Caco-2 (cell line): Measurements from ENCODE around the gene OR2AG2. TPM values are rescaled to one million over a fixed set of nuclear protein-coding genes. Genes with fewer than 3 reads are reported as not detected.

Source experiments
- BruUV-seq: library from RNA; stranded (reverse); fragments of 400-500 nt; replicated peaks from 2 replicates; lab custom pipeline; 2021; lab: Mats Ljungman, UMichigan
- CTCF ChIA-PET: fragments of 300-600 bp; sonication (Branson Sonifier 250); formaldehyde crosslinking; loops from one replicate; lab custom pipeline; 2022; ENCODE audit warnings: antibody characterized with exemption; lab: Charles Lee
- POLR2A ChIA-PET: fragments of 300-600 bp; sonication (Branson Sonifier 250); formaldehyde crosslinking; loops from one replicate; lab custom pipeline; 2022; ENCODE audit warnings: antibody characterized with exemption; lab: Charles Lee
- DNase-seq, 2 experiments: peaks; one replicate each; pipeline versions ENCODE4 v3.0.0 to v3.0.0-alpha.2; 2020 to 2022
- H3K27me3 ChIP-seq: replicated peaks from 2 replicates; pipeline ENCODE4 v1.6.0; 2011; ENCODE audit warnings: low read length; ENCODE audit not compliant: control insufficient read depth, insufficient read depth
- H3K36me3 ChIP-seq: 2 replicates; pipeline ENCODE4 v1.5.1; 2011; ENCODE audit warnings: low read length; ENCODE audit not compliant: control insufficient read depth, insufficient read depth
- H3K4me1 ChIP-seq: fragments of 250-450 bp; sonication (Bioruptor Pico); 2 replicates; pipeline ENCODE4 v1.5.1; 2020; ENCODE audit warnings: mild to moderate bottlenecking
- H3K4me3 ChIP-seq: 2 replicates; pipeline ENCODE4 v1.5.1; 2011; ENCODE audit warnings: low read depth, mild to moderate bottlenecking, control low read depth, low read length
- H3K9me3 ChIP-seq: fragments of 250-450 bp; sonication (Bioruptor Pico); 2 replicates; pipeline ENCODE4 v1.5.1; 2020; ENCODE audit warnings: mild to moderate bottlenecking, moderate library complexity
- H3K27ac Mint-ChIP-seq: one replicate; pipeline ENCODE4 v1.8.0; 2022; ENCODE audit warnings: mixed read lengths; ENCODE audit not compliant: unreplicated experiment
- H3K27me3 Mint-ChIP-seq: one replicate; pipeline ENCODE4 v1.8.0; 2022; ENCODE audit warnings: mixed read lengths; ENCODE audit not compliant: insufficient read depth, unreplicated experiment
- H3K36me3 Mint-ChIP-seq: one replicate; pipeline ENCODE4 v1.8.0; 2022; ENCODE audit warnings: mild to moderate bottlenecking, mixed read lengths; ENCODE audit not compliant: insufficient read depth, unreplicated experiment
- H3K4me1 Mint-ChIP-seq: one replicate; pipeline ENCODE4 v1.8.0; 2022; ENCODE audit warnings: low read depth, mixed read lengths; ENCODE audit not compliant: unreplicated experiment
- H3K4me3 Mint-ChIP-seq: one replicate; pipeline ENCODE4 v1.8.0; 2022; ENCODE audit warnings: mild to moderate bottlenecking, moderate library complexity, mixed read lengths; ENCODE audit not compliant: unreplicated experiment
- H3K9me3 Mint-ChIP-seq: one replicate; pipeline ENCODE4 v1.8.0; 2022; ENCODE audit warnings: mixed read lengths; ENCODE audit not compliant: unreplicated experiment
- CTCF ChIP-seq, 2 experiments: fragments of 200-600 bp in 1 of 2; IDR thresholded peaks; 1 replicate in 1 of 2; 2 replicates in 1 of 2; pipeline versions ENCODE4 v1.5.1 to v1.8.0; 2011 to 2022; ENCODE audit warnings: antibody characterized with exemption in 1 of 2, control low read depth in 1 of 2, inconsistent platforms in 1 of 2, low read depth in 1 of 2, low read length in 1 of 2, mild to moderate bottlenecking in 1 of 2, moderate library complexity in 1 of 2; ENCODE audit not compliant: insufficient read depth in 1 of 2, severe bottlenecking in 1 of 2, unreplicated experiment in 1 of 2
- intact Hi-C: fragments of 100-400 bp; cut with micrococcal nuclease; formaldehyde crosslinking; loops from one replicate; pipeline ENCODE4 v1.10.0; 2022; ENCODE audit not compliant: unreplicated experiment
- total RNA-seq: library from RNA; stranded (reverse); gene quantifications from 2 replicates; pipeline ENCODE4 v1.2.3, GENCODE V29; 2022

OR2AG2 gene
- total RNA-seq, 1 experiment from 2014 or later, result not detected

DNA sequence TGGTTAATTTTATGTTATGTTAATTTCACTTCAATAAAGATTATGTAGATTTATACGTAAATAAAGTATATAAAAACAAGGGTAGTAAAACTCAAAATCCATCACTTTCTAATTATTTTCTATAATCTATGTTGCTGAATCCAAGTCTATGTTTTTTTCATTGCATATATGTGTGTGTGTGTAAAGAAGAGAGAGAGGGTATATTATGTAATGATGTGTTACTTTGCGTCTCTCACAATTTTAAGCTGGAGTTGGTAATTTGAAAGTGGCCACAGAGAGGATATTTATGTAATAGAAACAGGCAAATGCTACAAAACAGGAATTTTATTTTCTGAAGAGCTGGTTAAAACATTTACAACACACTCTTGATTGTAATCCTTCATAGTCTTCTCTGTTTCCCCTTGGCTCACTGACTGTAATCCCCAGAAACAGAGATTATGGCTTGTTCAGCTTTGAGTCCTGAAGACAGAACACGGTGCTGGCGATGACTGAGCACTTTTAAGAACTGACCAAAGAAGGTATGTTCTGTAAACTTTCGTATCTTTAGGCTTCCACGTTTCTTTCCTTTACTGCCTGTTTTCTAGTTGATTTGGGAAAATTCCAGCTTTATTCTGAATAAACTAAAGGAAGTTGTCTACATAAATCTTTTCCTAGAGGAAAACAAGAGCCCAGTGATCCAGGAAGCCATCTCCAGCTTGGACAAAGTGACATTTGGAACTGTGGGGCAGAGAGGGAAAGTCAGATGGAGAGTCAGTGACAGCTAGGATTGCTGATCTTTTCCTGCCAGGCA lies 43.6 kb downstream of the OR2AG2 start:
- no peak for TF ChIP-seq CTCF (IDR thresholded peaks at IDR 0.05; ENCODE audit: insufficient read depth in 1 of 2, low read depth in 1 of 2, low read length in 1 of 2, severe bottlenecking in 1 of 2, unreplicated experiment in 1 of 2)
- Histone ChIP-seq H3K27me3 (no peaks in the 10 kb centered on the region), H3K9me3 (no peaks in the 10 kb centered on the region; the same call in 1 of the 2 replicates), H3K4me3 (no peak overlapping the region), H3K4me1 (no peaks in the 10 kb centered on the region), H3K36me3 (no peaks in the 10 kb centered on the region)
- ChIA-PET CTCF (interaction anchor here (1.1 kb wide), 1 partner anchor 10 kb away, joined by 3 read pairs; no protein-coding TSS in a partner anchor), POLR2A (no interaction called here)
- H3K27me3 Mint-ChIP-seq, result peaks cover 22% of the 10 kb centered on the region
- H3K4me3 Mint-ChIP-seq, result no peak overlapping the region
- no peak for DNase-seq
- no peak overlapping the region for H3K27ac Mint-ChIP-seq
- H3K36me3 Mint-ChIP-seq, result no peaks in the 10 kb centered on the region
- no peaks in the 10 kb centered on the region for H3K4me1 Mint-ChIP-seq
- BruUV-seq, result no TSS peak
- H3K9me3 Mint-ChIP-seq, result no peaks in the 10 kb centered on the region
- intact Hi-C loops, result no loop called here

DNA sequence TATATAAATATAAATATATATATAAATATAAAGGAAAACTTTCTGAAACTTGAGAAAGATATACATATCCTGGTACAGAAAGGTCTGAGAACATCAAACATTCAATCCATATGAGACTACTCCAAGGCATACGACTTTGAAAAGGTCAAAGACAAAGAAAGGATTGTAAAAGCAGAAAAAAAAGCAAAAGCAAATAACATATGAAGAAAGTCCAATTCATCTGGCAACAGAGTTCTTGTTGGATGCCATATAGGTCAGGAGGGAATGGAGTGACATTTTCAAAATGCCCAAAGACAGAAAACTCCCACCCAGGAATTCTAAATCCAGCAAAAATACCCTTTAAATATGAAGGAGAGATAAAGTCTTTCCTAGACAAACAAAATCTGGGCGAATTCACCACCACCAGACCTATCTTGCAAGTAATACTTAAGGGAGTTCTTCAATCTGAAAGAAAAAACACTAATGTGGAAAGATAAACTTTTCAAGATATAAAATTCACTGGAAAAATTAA lies 46.3 kb downstream of the OR2AG2 start:
- Histone ChIP-seq H3K9me3 (no peaks in the 10 kb centered on the region; the same call in 1 of the 2 replicates), H3K4me3 (no peak overlapping the region), H3K27me3 (no peaks in the 10 kb centered on the region), H3K36me3 (no peaks in the 10 kb centered on the region), H3K4me1 (no peaks in the 10 kb centered on the region)
- no peak for TF ChIP-seq CTCF (IDR thresholded peaks at IDR 0.05; ENCODE audit: insufficient read depth in 1 of 2, low read depth in 1 of 2, low read length in 1 of 2, severe bottlenecking in 1 of 2, unreplicated experiment in 1 of 2)
- Mint-ChIP-seq H3K4me3 (no peak overlapping the region), H3K27me3 (peaks cover 22% of the 10 kb centered on the region), H3K36me3 (no peaks in the 10 kb centered on the region), H3K9me3 (no peaks in the 10 kb centered on the region), H3K27ac (no peak overlapping the region), H3K4me1 (no peaks in the 10 kb centered on the region)
- CTCF ChIA-PET, result no interaction called here
- intact Hi-C loops, result no loop called here
- no peak for DNase-seq
- POLR2A ChIA-PET, result no interaction called here
- no TSS peak for BruUV-seq

DNA sequence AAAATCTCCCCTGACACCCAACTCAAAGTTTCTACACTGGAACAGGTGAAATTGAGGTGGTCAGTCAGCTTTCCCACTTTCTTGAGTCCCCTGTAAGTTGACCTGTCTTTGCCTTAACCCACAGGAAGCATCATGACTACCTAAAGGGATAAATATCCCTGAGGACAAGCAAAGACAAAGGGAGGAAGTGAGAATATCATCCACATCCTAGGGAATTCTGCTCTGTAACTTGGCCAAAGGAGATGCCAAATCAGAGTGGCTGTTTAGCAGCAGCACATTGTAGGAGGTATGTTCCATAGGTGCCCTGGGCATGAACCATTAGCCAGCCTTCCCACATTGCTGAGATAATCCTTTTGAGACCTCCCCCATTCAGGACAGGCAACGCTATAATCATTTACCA lies 47.8 kb downstream of the OR2AG2 start:
- ChIA-PET CTCF (no interaction called here), POLR2A (no interaction called here)
- H3K27me3 ChIP-seq, result no peaks in the 10 kb centered on the region
- BruUV-seq, result no TSS peak
- H3K36me3 Mint-ChIP-seq, result no peaks in the 10 kb centered on the region
- no peaks in the 10 kb centered on the region; the same call in 1 of the 2 replicates for H3K9me3 ChIP-seq
- no peaks in the 10 kb centered on the region for H3K4me1 ChIP-seq
- H3K9me3 Mint-ChIP-seq, result no peaks in the 10 kb centered on the region
- no peaks in the 10 kb centered on the region for H3K36me3 ChIP-seq
- TF ChIP-seq CTCF (IDR thresholded peaks at IDR 0.05; ENCODE audit: insufficient read depth in 1 of 2, low read depth in 1 of 2, low read length in 1 of 2, severe bottlenecking in 1 of 2, unreplicated experiment in 1 of 2), result no peak
- H3K27ac Mint-ChIP-seq, result no peak overlapping the region
- peaks cover 16% of the 10 kb centered on the region for H3K27me3 Mint-ChIP-seq
- no peak overlapping the region for H3K4me3 Mint-ChIP-seq
- peaks cover 6% of the 10 kb centered on the region for H3K4me1 Mint-ChIP-seq
- DNase-seq, result no peak
- H3K4me3 ChIP-seq, result no peak overlapping the region
- intact Hi-C loops, result no loop called here
